RWPE2 (cell line): ENCODE measurements around the gene SLC39A9.

Source experiments
- ATAC-seq: fragments of 200-7000 bp; cut with Tn5 transposase; 3 replicates; pipeline ENCODE4 v1.9.1; 2021; ENCODE audit warnings: low read depth
- DNase-seq: peaks from one replicate; pipeline ENCODE4 v3.0.0-alpha.2; 2020; ENCODE audit warnings: low spot score
- H3K27ac ChIP-seq: fragments of 450-650 bp; 2 replicates; pipeline ENCODE4 v1.5.1; 2017; ENCODE audit warnings: mild to moderate bottlenecking; ENCODE audit not compliant: poor library complexity, severe bottlenecking
- H3K27me3 ChIP-seq: fragments of 250-450 bp; sonication (Bioruptor Pico); 2 replicates; pipeline ENCODE4 v1.5.1; 2021; ENCODE audit warnings: mild to moderate bottlenecking, moderate library complexity; ENCODE audit not compliant: insufficient read depth, poor library complexity, severe bottlenecking
- H3K36me3 ChIP-seq: fragments of 250-450 bp; sonication (Bioruptor Pico); 2 replicates; pipeline ENCODE4 v1.5.1; 2020; ENCODE audit warnings: low read depth, mild to moderate bottlenecking, moderate library complexity
- H3K4me1 ChIP-seq: fragments of 250-450 bp; sonication (Bioruptor Pico); 2 replicates; pipeline ENCODE4 v1.5.1; 2021; ENCODE audit warnings: mild to moderate bottlenecking, moderate library complexity; ENCODE audit not compliant: insufficient read depth, poor library complexity, severe bottlenecking
- H3K4me3 ChIP-seq: fragments of 250-450 bp; sonication (Bioruptor Pico); 2 replicates; pipeline ENCODE4 v1.5.1; 2021; ENCODE audit warnings: mild to moderate bottlenecking, moderate library complexity; ENCODE audit not compliant: severe bottlenecking
- H3K9me3 ChIP-seq: fragments of 250-450 bp; sonication (Bioruptor Pico); 2 replicates; pipeline ENCODE4 v1.5.1; 2021; ENCODE audit warnings: mild to moderate bottlenecking, moderate library complexity; ENCODE audit not compliant: severe bottlenecking
- CTCF ChIP-seq: fragments of 450-650 bp; IDR thresholded peaks from one replicate; pipeline ENCODE4 v1.5.1; 2017; ENCODE audit warnings: mild to moderate bottlenecking, moderate library complexity; ENCODE audit not compliant: poor library complexity, severe bottlenecking

Gene SLC39A9

GRCh38 chr14:69479696-69480095 lies 81.2 kb downstream of the SLC39A9 start:
- no peak for TF ChIP-seq CTCF
- Histone ChIP-seq H3K9me3 (no peaks in the 10 kb centered on the region), H3K27me3 (peaks cover 26% of the 10 kb centered on the region), H3K4me1 (no peaks in the 10 kb centered on the region), H3K4me3 (no peak overlapping the region), H3K36me3 (no peaks in the 10 kb centered on the region), H3K27ac (no peak overlapping the region)
- ATAC-seq (no peak), DNase-seq (peak; percentile 15)

- no peak overlapping the region for H3K27ac ChIP-seq
- peaks cover 31% of the 10 kb centered on the region for H3K27me3 ChIP-seq
Observed at GRCh38 chr14:69480136-69480535, 81.6 kb downstream of the SLC39A9 start.

GRCh38 chr14:69481815-69482568 lies 83.5 kb downstream of the SLC39A9 start:
- Histone ChIP-seq H3K4me3 (no peak overlapping the region), H3K27ac (no peak overlapping the region), H3K9me3 (no peaks in the 10 kb centered on the region), H3K36me3 (no peaks in the 10 kb centered on the region), H3K27me3 (peaks cover 47% of the 10 kb centered on the region), H3K4me1 (no peaks in the 10 kb centered on the region)
- ATAC-seq (no peak), DNase-seq (no peak)
- no peak for TF ChIP-seq CTCF

More at GRCh38 chr14:69480136-69480535, 81.6 kb downstream of the SLC39A9 start:
- no peak for TF ChIP-seq CTCF
- peak; percentile 47 for DNase-seq
- Histone ChIP-seq H3K9me3 (no peaks in the 10 kb centered on the region), H3K36me3 (no peaks in the 10 kb centered on the region), H3K4me3 (no peak overlapping the region), H3K4me1 (no peaks in the 10 kb centered on the region)
- no peak for ATAC-seq

GRCh38 chr14:69483765-69484443 lies 85.4 kb downstream of the SLC39A9 start:
- H3K9me3 ChIP-seq, result no peaks in the 10 kb centered on the region
- H3K4me1 ChIP-seq, result no peaks in the 10 kb centered on the region
- H3K4me3 ChIP-seq, result peak overlapping the region; percentile 21
- DNase-seq, result no peak
- peaks cover 47% of the 10 kb centered on the region for H3K27me3 ChIP-seq
- peak; percentile 69 for ATAC-seq
- no peaks in the 10 kb centered on the region for H3K36me3 ChIP-seq
- TF ChIP-seq CTCF, result no peak
- H3K27ac ChIP-seq, result no peak overlapping the region
